GM12873 (cell line): ENCODE results near the gene GAB2.

ENCODE experiments used
- TF ChIP-seq, protein P1 (sequence below): IDR thresholded peaks from 2 replicates; pipeline ENCODE4 v1.5.1; 2012; ENCODE audit warnings: low read depth, mild to moderate bottlenecking, moderate library complexity, low read length, control low read depth; ENCODE audit not compliant: insufficient read depth; ENCODE audit errors: missing control alignments

The GAB2 gene

DNA sequence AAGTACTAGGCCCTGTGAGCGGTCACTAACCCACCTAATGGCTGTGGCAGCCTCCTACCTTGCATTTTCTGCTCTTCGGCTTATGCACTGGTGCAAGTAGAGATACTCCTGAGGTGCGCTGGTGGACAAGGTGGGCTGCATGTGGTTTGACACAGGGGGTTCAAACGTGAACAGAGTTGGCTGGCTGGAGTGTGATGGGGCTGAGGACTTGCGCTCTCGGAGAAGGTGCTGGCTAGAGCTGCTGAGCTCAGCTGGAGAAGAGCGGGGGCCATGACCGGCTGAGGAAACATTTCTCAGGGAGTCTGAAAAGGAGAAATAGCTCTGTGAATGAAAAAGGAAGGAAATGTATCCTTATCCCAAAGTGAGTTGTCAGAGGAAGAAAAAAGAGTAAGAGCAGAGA, 167.5 kb downstream of the GAB2 start:
- TF ChIP-seq, protein P1, sequence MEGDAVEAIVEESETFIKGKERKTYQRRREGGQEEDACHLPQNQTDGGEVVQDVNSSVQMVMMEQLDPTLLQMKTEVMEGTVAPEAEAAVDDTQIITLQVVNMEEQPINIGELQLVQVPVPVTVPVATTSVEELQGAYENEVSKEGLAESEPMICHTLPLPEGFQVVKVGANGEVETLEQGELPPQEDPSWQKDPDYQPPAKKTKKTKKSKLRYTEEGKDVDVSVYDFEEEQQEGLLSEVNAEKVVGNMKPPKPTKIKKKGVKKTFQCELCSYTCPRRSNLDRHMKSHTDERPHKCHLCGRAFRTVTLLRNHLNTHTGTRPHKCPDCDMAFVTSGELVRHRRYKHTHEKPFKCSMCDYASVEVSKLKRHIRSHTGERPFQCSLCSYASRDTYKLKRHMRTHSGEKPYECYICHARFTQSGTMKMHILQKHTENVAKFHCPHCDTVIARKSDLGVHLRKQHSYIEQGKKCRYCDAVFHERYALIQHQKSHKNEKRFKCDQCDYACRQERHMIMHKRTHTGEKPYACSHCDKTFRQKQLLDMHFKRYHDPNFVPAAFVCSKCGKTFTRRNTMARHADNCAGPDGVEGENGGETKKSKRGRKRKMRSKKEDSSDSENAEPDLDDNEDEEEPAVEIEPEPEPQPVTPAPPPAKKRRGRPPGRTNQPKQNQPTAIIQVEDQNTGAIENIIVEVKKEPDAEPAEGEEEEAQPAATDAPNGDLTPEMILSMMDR, result no peak

DNA sequence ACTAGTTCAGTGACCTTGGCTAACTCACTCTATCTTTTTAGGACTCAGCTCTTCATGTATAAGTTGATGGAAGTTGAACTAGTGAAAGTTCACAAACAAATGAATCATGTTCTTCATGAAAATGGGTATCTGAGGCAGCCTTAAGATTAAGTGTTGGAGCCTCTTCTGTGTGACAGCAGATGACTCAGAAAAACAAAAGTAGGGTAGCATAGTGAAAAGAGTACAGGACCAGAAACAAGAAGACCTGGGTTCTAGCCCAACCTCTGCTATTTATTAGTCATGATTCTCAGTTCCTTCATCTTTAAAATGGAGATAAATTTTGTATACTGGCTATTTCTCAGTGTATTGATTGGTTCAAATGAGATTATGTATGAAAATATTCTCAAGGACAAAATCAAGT, 168.7 kb downstream of the GAB2 start:
- TF ChIP-seq, protein P1, result no peak

DNA sequence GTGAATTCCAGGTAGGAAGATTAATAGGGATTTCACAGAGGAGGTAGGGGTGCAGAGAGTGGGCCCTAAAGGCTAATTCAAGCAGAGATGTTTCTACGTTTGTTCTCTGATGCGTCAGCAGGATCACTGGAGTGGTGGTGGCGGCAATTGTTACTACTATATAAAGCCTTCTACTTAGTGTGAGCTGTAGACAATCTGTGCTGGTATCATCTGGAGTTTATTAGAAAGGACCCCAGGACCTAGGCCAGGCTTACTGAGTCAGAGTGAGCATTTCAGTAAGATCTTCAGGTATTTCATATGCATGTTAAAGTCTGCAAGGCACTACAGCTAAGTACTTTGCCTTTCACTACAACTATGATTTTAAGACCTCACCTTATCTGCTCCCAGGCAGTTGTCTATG, 169.4 kb downstream of the GAB2 start:
- TF ChIP-seq, protein P1, result no peak

DNA sequence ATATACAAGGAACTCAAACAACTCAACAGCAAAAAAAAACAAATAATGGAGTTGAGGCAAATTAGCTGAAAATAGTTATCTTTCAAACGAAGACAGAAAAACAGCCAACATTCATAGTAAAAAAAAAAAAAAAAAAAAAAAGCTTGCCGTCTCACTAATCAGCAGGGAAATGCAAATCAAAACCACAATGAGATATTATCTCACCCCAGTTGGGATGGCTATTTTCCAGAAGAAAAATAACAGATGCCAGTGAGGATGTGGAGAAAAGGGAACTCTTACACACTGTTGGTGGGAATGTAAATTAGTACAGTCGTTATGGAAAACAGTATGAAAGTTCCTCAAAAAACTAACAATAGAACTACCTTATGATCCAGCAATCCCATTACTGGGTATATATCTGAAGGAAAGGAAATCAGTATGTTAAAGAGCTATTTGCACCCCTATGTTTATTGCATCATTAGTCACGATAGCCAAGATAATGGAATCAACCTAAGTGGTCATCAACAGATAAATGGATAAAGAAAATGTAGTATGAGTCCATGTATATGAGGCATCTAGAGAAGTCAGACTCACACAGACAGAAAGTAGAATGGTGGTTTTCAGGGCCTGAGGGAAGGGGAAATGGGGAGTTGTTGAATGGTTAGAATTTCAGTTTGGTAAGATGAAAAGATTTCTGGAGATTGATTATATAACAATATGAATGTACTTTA, 172.9 kb downstream of the GAB2 start:
- TF ChIP-seq, protein P1, result no peak

DNA sequence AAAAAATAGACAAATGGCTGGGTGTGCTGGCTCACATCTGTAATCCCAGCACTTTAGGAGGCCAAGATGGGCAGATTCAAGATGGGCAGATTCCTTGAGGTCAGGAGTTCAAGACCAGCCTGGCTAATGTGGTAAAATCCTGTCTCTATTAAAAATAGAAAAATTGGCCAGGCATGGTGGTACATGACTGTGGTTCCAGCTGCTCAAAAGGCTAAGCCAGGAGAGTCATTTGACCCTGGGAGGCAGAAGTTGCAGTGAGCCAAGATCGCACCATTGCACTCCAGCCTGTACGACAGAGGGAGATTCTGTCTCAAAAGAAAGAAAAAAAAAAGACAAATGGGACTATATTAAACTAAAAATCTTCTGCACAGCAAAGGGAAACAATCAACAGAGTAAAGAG, 173.5 kb downstream of the GAB2 start:
- TF ChIP-seq, protein P1, result no peak

- TF ChIP-seq, protein P1, result no peak
Measured at GRCh38 chr11:78241475-78241874, 176.1 kb downstream of the GAB2 start.

DNA sequence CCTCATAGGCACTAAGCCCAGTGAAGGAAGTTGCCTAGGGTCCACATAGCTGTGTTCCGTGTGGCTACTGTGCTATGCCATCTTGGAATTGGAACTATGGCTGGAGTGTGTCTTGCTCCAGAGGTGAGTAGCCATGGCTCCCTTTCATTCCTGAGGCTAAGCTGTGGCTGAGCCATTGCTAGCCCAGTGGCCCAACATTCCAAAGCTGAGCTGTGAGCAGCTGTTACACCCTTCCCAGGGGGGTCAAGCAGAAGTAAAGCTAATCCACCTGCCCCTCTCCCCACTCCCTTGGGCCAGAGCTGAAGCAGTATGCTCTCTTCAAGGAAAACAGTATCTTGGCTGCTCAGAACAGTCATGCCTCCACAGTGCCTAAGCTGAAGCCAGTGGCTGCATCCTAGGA, 177.8 kb downstream of the GAB2 start:
- TF ChIP-seq, protein P1, result no peak
